Activated CD4-positive, alpha-beta memory T cell treated with anti-CD3 and anti-CD28 coated beads, Interleukin-2, amount 10 ng/mL, durations not matched to agents 7 days and 5 days (primary cell): ENCODE results near the gene CNKSR1. TPM values are rescaled to one million over a fixed set of nuclear protein-coding genes. Genes with fewer than 3 reads are reported as not detected.

Experiments
- CTCF ChIA-PET: fragments of 350-600 bp; sonication (Branson Sonifier 250); formaldehyde crosslinking; loops from one replicate; lab custom pipeline; 2021; ENCODE audit warnings: antibody characterized with exemption, inconsistent platforms; lab: Charles Lee
- POLR2A ChIA-PET: fragments of 350-600 bp; sonication (Branson Sonifier 250); formaldehyde crosslinking; loops from one replicate; lab custom pipeline; 2021; ENCODE audit warnings: antibody characterized with exemption; lab: Charles Lee
- DNase-seq: peaks from one replicate; pipeline ENCODE4 v3.0.0-alpha.2; 2020
- H3K27ac Mint-ChIP-seq: one replicate; pipeline ENCODE4 v1.8.0; 2021; ENCODE audit warnings: mild to moderate bottlenecking, mixed read lengths
- H3K27me3 Mint-ChIP-seq: one replicate; pipeline ENCODE4 v1.8.0; 2021; ENCODE audit warnings: mixed read lengths
- H3K36me3 Mint-ChIP-seq: one replicate; pipeline ENCODE4 v1.8.0; 2021; ENCODE audit warnings: low read depth, mixed read lengths
- H3K4me1 Mint-ChIP-seq: one replicate; pipeline ENCODE4 v1.8.0; 2021; ENCODE audit warnings: mixed read lengths
- H3K4me3 Mint-ChIP-seq: one replicate; pipeline ENCODE4 v1.8.0; 2021; ENCODE audit warnings: mild to moderate bottlenecking, mixed read lengths
- H3K9me3 Mint-ChIP-seq: one replicate; pipeline ENCODE4 v1.8.0; 2021; ENCODE audit warnings: mixed read lengths
- total RNA-seq, 2 experiments: library from RNA; stranded (reverse); gene quantifications; one replicate each; pipeline ENCODE4 v1.2.3, GENCODE V29; 2021

Gene CNKSR1
- total RNA-seq, 2 experiments from 2014 or later = 1.8 to 5.3 TPM

- Mint-ChIP-seq H3K4me1 (peaks cover 11% of the 10 kb centered on the region), H3K27me3 (no peaks in the 10 kb centered on the region), H3K36me3 (no peaks in the 10 kb centered on the region), H3K9me3 (no peaks in the 10 kb centered on the region), H3K4me3 (no peak overlapping the region), H3K27ac (no peak overlapping the region)
- CTCF ChIA-PET = interaction anchor here (0.7 to 3.0 kb wide), 3 partner anchors 9 to 242 kb away, joined by 4 to 14 read pairs (median 8); partner anchors contain the start of gene CEP85
- POLR2A ChIA-PET = interaction anchor here (1.4 kb wide), 1 partner anchor 17 kb away, joined by 3 read pairs; no protein-coding TSS in a partner anchor
- no peak for DNase-seq
Measured at GRCh38 chr1:26175346-26175745, 1.9 kb upstream of the CNKSR1 start.

DNA sequence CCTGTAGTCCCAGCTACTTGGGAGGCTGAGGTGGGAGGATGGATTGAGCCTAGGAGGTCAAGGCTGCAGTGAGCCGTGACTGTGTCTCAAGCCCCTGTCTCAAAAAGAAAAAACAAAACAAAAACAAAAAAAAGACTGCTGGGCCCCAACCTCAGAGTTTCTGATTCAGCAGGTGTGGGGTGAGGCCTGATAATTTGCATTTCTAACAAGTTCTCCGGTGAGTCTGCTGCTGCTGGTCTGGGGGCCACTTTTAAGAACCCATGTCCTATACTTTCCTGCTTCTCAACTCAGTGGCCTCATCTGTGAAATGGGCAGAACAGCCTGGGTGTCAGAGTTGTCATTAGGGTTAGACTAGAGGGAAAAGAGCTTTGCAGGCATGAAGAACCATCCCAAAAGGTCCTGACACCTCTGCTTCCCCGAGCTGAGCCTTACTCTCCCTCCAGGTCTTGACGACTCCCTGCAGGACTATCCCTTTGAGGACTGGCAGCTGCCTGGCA lies 2.8 kb downstream of the CNKSR1 start:
- DNase-seq = no peak
- Mint-ChIP-seq H3K27ac (no peak overlapping the region), H3K36me3 (no peaks in the 10 kb centered on the region), H3K9me3 (no peaks in the 10 kb centered on the region), H3K27me3 (no peaks in the 10 kb centered on the region), H3K4me1 (no peaks in the 10 kb centered on the region), H3K4me3 (no peak overlapping the region)
- POLR2A ChIA-PET = interaction anchor here (0.7 to 1.0 kb wide), 2 partner anchors 22 to 55 kb away, joined by 3 read pairs; no protein-coding TSS in a partner anchor
- CTCF ChIA-PET = interaction anchor here (1.3 to 3.2 kb wide), 4 partner anchors 10 to 55 kb away, joined by 3 to 13 read pairs (median 4); partner anchors contain the start of genes CEP85 and ZNF593

- no peaks in the 10 kb centered on the region for H3K4me1 Mint-ChIP-seq
- no peak overlapping the region for H3K27ac Mint-ChIP-seq
- ChIA-PET POLR2A (interaction anchor here (1.0 kb wide), 1 partner anchor 12 kb away, joined by 4 read pairs; the partner anchor contains the start of gene ZNF593), CTCF (interaction anchor here (1.1 to 1.6 kb wide), 3 partner anchors 12 to 50 kb away, joined by 3 to 4 read pairs (median 4); partner anchors contain the start of gene ZNF593)
- no peak overlapping the region for H3K4me3 Mint-ChIP-seq
- H3K36me3 Mint-ChIP-seq = no peaks in the 10 kb centered on the region
- DNase-seq = no peak
- no peaks in the 10 kb centered on the region for H3K27me3 Mint-ChIP-seq
- H3K9me3 Mint-ChIP-seq = no peaks in the 10 kb centered on the region
Measured at GRCh38 chr1:26181586-26182382, 4.5 kb downstream of the CNKSR1 start.

DNA sequence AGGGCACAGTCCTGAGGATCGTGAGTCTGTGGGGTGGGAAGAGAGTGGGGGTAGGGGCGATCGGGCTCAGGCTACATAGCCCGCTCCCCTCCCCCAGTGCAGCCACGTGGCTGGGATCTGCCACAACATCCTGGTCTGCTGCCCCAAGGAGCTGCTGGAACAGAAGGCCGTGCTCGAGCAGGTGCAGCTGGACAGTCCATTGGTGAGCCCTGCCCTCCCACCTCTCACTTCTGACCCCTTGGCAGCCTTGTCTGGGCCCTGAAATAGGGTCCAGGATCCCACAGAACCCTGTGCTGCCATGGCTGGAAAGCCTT lies 5.0 kb downstream of the CNKSR1 start:
- H3K4me1 Mint-ChIP-seq = no peaks in the 10 kb centered on the region
- H3K9me3 Mint-ChIP-seq = no peaks in the 10 kb centered on the region
- H3K36me3 Mint-ChIP-seq = no peaks in the 10 kb centered on the region
- no peaks in the 10 kb centered on the region for H3K27me3 Mint-ChIP-seq
- no peak overlapping the region for H3K27ac Mint-ChIP-seq
- CTCF ChIA-PET = interaction anchor here (1.6 kb wide), 1 partner anchor 13 kb away, joined by 4 read pairs; the partner anchor contains the start of gene ZNF593
- POLR2A ChIA-PET = interaction anchor here (1.0 kb wide), 1 partner anchor 13 kb away, joined by 4 read pairs; the partner anchor contains the start of gene ZNF593
- no peak overlapping the region for H3K4me3 Mint-ChIP-seq
- no peak for DNase-seq

DNA sequence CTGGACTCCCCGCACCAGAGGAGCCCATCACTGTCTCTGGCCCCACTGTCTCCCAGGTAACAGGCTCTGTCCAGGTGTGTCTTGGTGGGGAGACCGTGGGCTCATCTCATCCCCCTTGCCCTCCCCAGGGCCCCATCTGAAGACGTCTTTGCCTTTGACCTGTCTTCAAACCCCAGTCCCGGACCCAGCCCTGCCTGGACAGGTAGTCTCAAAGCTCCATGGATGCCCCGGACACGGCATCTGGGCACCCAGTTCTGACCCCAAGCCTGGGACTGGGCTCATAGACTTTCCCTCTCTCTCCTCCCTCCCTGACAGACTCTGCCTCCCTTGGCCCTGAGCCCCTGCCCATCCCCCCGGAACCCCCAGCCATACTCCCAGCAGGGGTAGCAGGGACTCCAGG lies 6.8 kb downstream of the CNKSR1 start:
- no peak overlapping the region for H3K4me3 Mint-ChIP-seq
- POLR2A ChIA-PET = no interaction called here
- CTCF ChIA-PET = interaction anchor here (0.6 to 0.7 kb wide), 2 partner anchors 8 to 88 kb away, joined by 3 to 4 read pairs; no protein-coding TSS in a partner anchor
- DNase-seq = no peak
- no peak overlapping the region for H3K27ac Mint-ChIP-seq
- no peaks in the 10 kb centered on the region for H3K36me3 Mint-ChIP-seq
- no peaks in the 10 kb centered on the region for H3K4me1 Mint-ChIP-seq
- H3K27me3 Mint-ChIP-seq = no peaks in the 10 kb centered on the region
- no peaks in the 10 kb centered on the region for H3K9me3 Mint-ChIP-seq

DNA sequence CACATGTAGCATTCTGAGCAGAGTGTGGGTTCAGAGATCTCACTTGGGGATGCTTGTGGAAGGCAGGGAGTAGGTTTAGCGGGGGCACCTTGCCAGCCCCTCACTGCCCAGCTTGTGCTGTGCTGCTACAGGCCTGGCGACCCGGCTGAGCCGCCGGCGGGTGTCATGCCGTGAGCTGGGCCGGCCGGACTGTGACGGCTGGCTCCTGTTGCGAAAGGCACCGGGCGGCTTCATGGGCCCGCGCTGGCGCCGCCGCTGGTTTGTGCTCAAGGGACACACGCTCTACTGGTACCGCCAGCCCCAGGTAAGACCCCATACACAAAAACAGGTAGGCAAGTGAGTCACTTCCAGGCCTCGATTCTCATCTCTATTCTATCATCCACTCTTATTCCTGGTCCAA lies 7.6 kb downstream of the CNKSR1 start:
- no peak for DNase-seq
- CTCF ChIA-PET = interaction anchor here (0.6 to 1.6 kb wide), 3 partner anchors 9 to 87 kb away, joined by 3 to 6 read pairs (median 4); partner anchors contain the start of gene ZNF593
- no peaks in the 10 kb centered on the region for H3K27me3 Mint-ChIP-seq
- H3K9me3 Mint-ChIP-seq = no peaks in the 10 kb centered on the region
- POLR2A ChIA-PET = interaction anchor here (1.5 kb wide), 1 partner anchor 49 kb away, joined by 5 read pairs; the partner anchor contains the start of gene CEP85
- H3K4me1 Mint-ChIP-seq = no peaks in the 10 kb centered on the region
- no peaks in the 10 kb centered on the region for H3K36me3 Mint-ChIP-seq
- no peak overlapping the region for H3K4me3 Mint-ChIP-seq
- no peak overlapping the region for H3K27ac Mint-ChIP-seq

GRCh38 chr1:26187882-26188281 lies 10.6 kb downstream of the CNKSR1 start:
- H3K4me1 Mint-ChIP-seq = peaks cover 12% of the 10 kb centered on the region
- ChIA-PET CTCF (interaction anchor here (0.7 to 1.9 kb wide), 2 partner anchors 18 to 31 kb away, joined by 3 to 5 read pairs; partner anchors contain the start of gene ZNF593), POLR2A (interaction anchor here (1.0 to 2.5 kb wide), 2 partner anchors 15 to 46 kb away, joined by 4 to 11 read pairs; partner anchors contain the start of gene CEP85)
- no peaks in the 10 kb centered on the region for H3K9me3 Mint-ChIP-seq
- no peak overlapping the region for H3K27ac Mint-ChIP-seq
- H3K36me3 Mint-ChIP-seq = no peaks in the 10 kb centered on the region
- peaks cover 2% of the 10 kb centered on the region for H3K27me3 Mint-ChIP-seq
- no peak for DNase-seq
- H3K4me3 Mint-ChIP-seq = no peak overlapping the region

DNA sequence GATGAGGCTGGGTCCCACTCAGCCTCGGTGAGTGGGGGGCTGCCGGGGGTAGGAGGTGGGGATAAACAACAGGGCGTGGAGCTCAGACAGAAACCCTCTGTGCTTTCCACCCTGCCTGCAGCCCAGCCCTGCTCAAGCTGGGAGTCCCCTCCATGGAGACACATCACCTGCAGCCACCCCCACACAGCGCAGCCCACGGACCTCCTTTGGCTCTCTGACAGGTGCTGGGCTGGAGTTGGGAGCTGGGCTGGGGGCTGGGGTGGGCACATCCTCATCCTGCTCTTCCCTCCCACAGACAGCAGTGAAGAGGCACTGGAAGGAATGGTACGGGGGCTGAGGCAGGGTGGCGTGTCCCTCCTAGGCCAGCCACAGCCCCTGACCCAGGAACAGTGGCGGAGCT lies 11.2 kb downstream of the CNKSR1 start:
- POLR2A ChIA-PET = interaction anchor here (1.0 to 2.5 kb wide), 2 partner anchors 14 to 46 kb away, joined by 4 to 11 read pairs; partner anchors contain the start of gene CEP85
- Mint-ChIP-seq H3K27me3 (peaks cover 2% of the 10 kb centered on the region), H3K4me1 (peaks cover 16% of the 10 kb centered on the region), H3K9me3 (no peaks in the 10 kb centered on the region), H3K4me3 (no peak overlapping the region), H3K36me3 (no peaks in the 10 kb centered on the region), H3K27ac (no peak overlapping the region)
- DNase-seq = no peak
- CTCF ChIA-PET = interaction anchor here (1.9 to 2.9 kb wide), 2 partner anchors 19 to 45 kb away, joined by 5 to 22 read pairs; partner anchors contain the start of genes CEP85 and ZNF593

- no peaks in the 10 kb centered on the region for H3K9me3 Mint-ChIP-seq
- peaks cover 21% of the 10 kb centered on the region for H3K4me1 Mint-ChIP-seq
- H3K27me3 Mint-ChIP-seq = peaks cover 7% of the 10 kb centered on the region
- H3K36me3 Mint-ChIP-seq = no peaks in the 10 kb centered on the region
- CTCF ChIA-PET = interaction anchor here (0.7 to 2.9 kb wide), 5 partner anchors 11 to 44 kb away, joined by 3 to 22 read pairs (median 5); partner anchors contain the start of genes CEP85 and ZNF593
- POLR2A ChIA-PET = interaction anchor here (1.5 to 2.5 kb wide), 2 partner anchors 45 to 173 kb away, joined by 3 to 11 read pairs; partner anchors contain the start of gene CEP85
- no peak overlapping the region for H3K4me3 Mint-ChIP-seq
- no peak overlapping the region for H3K27ac Mint-ChIP-seq
- DNase-seq = no peak
Measured at GRCh38 chr1:26189331-26189730, 12.0 kb downstream of the CNKSR1 start.

- no peaks in the 10 kb centered on the region for H3K9me3 Mint-ChIP-seq
- H3K27ac Mint-ChIP-seq = no peak overlapping the region
- H3K27me3 Mint-ChIP-seq = peaks cover 7% of the 10 kb centered on the region
Measured at GRCh38 chr1:26189751-26190275, 12.5 kb downstream of the CNKSR1 start.

DNA sequence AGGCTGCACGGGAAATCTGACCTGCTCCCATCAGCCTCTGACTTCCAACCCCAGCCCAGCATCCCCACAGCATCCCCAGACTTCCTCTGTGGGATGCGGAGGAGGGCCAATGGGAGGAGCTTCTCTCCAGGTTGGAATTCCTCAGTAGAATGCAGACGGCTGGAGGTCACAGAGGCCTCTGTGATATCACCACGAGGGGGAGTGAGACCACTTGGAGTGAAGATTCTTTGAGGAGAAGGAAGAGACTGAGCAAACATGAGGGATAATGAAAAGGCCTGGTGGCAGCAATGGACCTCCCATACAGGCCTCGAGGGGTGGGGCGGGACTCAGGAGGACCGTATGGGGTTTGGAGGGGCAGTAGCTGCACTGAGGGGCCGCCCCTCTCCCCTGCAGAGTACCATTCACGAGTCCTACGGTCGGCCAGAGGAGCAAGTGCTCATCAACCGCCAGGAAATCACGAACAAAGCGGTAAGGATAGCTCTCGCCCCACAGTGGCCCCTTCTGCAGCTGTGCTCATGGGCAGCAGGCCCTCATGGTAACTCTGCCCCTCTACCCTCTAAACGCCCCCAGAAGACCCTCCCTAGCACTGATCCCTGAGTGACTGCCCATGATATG lies 13.2 kb downstream of the CNKSR1 start, which contains the start of gene CATSPER4:
Gene CATSPER4, plus strand, starts transcription at position 230 of the 615 bp plus-strand sequence. Its CDS starts 26 bp downstream, at position 256.
- no peaks in the 10 kb centered on the region for H3K9me3 Mint-ChIP-seq
- DNase-seq = no peak
- ChIA-PET CTCF (interaction anchor here (1.7 to 2.9 kb wide), 2 partner anchors 20 to 43 kb away, joined by 3 to 22 read pairs; partner anchors contain the start of gene CEP85), POLR2A (interaction anchor here (1.5 to 2.5 kb wide), 2 partner anchors 44 to 172 kb away, joined by 3 to 11 read pairs; partner anchors contain the start of gene CEP85)
- peaks cover 9% of the 10 kb centered on the region for H3K27me3 Mint-ChIP-seq
- no peaks in the 10 kb centered on the region for H3K36me3 Mint-ChIP-seq
- H3K4me3 Mint-ChIP-seq = no peak within 1 kb of the TSS
- peaks cover 21% of the 10 kb centered on the region for H3K4me1 Mint-ChIP-seq
- no peak within 1 kb of the TSS for H3K27ac Mint-ChIP-seq

More at GRCh38 chr1:26189751-26190275, 12.5 kb downstream of the CNKSR1 start:
- Mint-ChIP-seq H3K4me1 (peaks cover 21% of the 10 kb centered on the region), H3K4me3 (no peak overlapping the region), H3K36me3 (no peaks in the 10 kb centered on the region)
- CTCF ChIA-PET = interaction anchor here (0.7 to 2.9 kb wide), 4 partner anchors 11 to 44 kb away, joined by 3 to 22 read pairs (median 4); partner anchors contain the start of genes CEP85 and ZNF593
- POLR2A ChIA-PET = interaction anchor here (1.5 to 2.5 kb wide), 2 partner anchors 45 to 172 kb away, joined by 3 to 11 read pairs; partner anchors contain the start of gene CEP85
- DNase-seq = no peak
